OCI-LY1 (cell line): ENCODE results near the gene MIGA1.

Source experiments
- EZH2 ChIP-seq: fragments of 200-600 bp; sonication (generic), shearing (Covaris generic); IDR thresholded peaks from 2 replicates; pipeline ENCODE4 v1.8.0; 2017; ENCODE audit warnings: borderline replicate concordance, mixed run types, mild to moderate bottlenecking, antibody characterized with exemption, low read length, moderate library complexity, mixed read lengths
- TF ChIP-seq, protein P1 (sequence below): fragments of 200-600 bp; sonication (generic), shearing (Covaris generic); IDR thresholded peaks from 2 replicates; pipeline ENCODE4 v1.5.1; 2017; ENCODE audit warnings: mild to moderate bottlenecking, antibody characterized with exemption, low read length, moderate library complexity, mixed read lengths

DNA sequence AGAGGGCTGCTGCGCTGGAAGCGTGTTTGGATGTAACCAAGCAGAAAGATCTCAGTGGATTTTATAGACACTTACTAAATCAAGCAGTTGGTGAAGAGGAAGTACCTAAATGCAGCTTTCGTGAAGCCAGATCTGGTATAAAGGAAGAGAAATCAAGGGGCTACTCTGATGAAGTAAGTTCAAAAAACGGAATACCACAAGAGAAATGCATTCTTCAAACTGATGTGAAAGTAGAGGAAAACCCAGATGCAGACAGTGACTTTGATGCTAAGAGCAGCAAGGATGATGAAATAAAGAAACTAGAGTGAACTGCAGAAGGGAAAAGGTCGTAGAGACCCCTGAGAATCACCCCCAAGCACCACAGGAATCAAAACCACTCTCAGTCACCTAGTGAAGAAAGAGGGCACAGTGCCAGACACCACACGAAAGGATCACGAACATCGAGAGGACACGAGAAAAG is 68.2 kb downstream of the MIGA1 start:
- TF ChIP-seq, protein P1, sequence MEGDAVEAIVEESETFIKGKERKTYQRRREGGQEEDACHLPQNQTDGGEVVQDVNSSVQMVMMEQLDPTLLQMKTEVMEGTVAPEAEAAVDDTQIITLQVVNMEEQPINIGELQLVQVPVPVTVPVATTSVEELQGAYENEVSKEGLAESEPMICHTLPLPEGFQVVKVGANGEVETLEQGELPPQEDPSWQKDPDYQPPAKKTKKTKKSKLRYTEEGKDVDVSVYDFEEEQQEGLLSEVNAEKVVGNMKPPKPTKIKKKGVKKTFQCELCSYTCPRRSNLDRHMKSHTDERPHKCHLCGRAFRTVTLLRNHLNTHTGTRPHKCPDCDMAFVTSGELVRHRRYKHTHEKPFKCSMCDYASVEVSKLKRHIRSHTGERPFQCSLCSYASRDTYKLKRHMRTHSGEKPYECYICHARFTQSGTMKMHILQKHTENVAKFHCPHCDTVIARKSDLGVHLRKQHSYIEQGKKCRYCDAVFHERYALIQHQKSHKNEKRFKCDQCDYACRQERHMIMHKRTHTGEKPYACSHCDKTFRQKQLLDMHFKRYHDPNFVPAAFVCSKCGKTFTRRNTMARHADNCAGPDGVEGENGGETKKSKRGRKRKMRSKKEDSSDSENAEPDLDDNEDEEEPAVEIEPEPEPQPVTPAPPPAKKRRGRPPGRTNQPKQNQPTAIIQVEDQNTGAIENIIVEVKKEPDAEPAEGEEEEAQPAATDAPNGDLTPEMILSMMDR: no peak
- TF ChIP-seq EZH2: no peak
